ENCODE measurements around the gene MTCH2.

DNA sequence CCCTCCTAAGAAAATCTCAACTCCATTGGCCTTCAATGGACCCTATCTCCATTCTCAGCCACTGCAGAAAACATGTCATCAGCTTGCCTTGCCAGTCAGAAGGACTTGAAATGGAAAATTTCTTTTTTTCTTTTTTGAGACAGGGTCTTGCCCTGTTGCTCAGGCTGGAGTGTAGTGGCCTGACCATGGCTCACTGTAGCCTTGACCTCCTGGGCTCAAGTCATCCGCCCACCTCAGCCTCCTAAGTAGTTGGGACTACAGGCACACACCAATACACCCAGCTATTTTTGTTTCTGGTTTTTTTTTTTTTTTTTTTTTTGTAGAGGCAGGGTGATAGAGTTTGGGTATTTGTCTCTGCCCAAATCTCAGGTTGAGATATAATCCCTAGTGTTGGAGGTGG lies 43.8 kb upstream of the MTCH2 start:
- TF ChIP-seq, protein P1, sequence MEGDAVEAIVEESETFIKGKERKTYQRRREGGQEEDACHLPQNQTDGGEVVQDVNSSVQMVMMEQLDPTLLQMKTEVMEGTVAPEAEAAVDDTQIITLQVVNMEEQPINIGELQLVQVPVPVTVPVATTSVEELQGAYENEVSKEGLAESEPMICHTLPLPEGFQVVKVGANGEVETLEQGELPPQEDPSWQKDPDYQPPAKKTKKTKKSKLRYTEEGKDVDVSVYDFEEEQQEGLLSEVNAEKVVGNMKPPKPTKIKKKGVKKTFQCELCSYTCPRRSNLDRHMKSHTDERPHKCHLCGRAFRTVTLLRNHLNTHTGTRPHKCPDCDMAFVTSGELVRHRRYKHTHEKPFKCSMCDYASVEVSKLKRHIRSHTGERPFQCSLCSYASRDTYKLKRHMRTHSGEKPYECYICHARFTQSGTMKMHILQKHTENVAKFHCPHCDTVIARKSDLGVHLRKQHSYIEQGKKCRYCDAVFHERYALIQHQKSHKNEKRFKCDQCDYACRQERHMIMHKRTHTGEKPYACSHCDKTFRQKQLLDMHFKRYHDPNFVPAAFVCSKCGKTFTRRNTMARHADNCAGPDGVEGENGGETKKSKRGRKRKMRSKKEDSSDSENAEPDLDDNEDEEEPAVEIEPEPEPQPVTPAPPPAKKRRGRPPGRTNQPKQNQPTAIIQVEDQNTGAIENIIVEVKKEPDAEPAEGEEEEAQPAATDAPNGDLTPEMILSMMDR (IDR thresholded peaks at IDR 0.05): no peak
- no peak for TF ChIP-seq POLR2A (IDR thresholded peaks at IDR 0.05)

Data from uterus (tissue), 2 donors.